Hepatocyte (in vitro differentiated cells): ENCODE measurements around the gene ITGBL1.

Experiments
- CTCF ChIP-seq: fragments of 200-600 bp; sonication (generic); IDR thresholded peaks from 2 replicates; pipeline ENCODE4 v1.5.1; 2016; ENCODE audit warnings: antibody characterized with exemption, mild to moderate bottlenecking; ENCODE audit not compliant: poor library complexity
- EZH2 ChIP-seq: fragments of 200-600 bp; sonication (generic); IDR thresholded peaks from 2 replicates; pipeline ENCODE4 v1.6.1; 2016; ENCODE audit warnings: antibody characterized with exemption, mild to moderate bottlenecking, borderline replicate concordance
- EZH2phosphoT487 ChIP-seq: fragments of 200-600 bp; sonication (generic); IDR thresholded peaks from one replicate; pipeline ENCODE4 v1.6.1; 2018; ENCODE audit warnings: antibody characterized with exemption, mild to moderate bottlenecking, low read depth, moderate library complexity; ENCODE audit not compliant: unreplicated experiment, severe bottlenecking

GRCh38 chr13:101703838-101704237 lies 251.4 kb downstream of the ITGBL1 start:
- TF ChIP-seq CTCF (no peak), EZH2 (no peak), EZH2phosphoT487 (no peak)
